Spleen (tissue), 7 donors: ENCODE measurements around the gene HAPLN2.

Experiments used
- POLR2A ChIP-seq, 3 donors: fragments of 450-650 bp; IDR thresholded peaks; one replicate each; pipeline ENCODE4 v1.5.1; 2017; ENCODE audit warnings: antibody characterized with exemption in 3 of 3, mild to moderate bottlenecking in 1 of 3
- POLR2AphosphoS5 ChIP-seq, 3 donors: sonication (generic); formaldehyde crosslinking; IDR thresholded peaks; one replicate each; pipeline ENCODE4 v1.5.1; 2017; ENCODE audit warnings: antibody characterized with exemption in 3 of 3
- TF ChIP-seq, protein P1 (sequence below), 11 experiments: fragments of 200-600 bp in 7 of 11; fragments of 450-650 bp in 4 of 11; sonication (generic) in 4 of 11; IDR thresholded peaks in 8 of 11; conservative IDR thresholded peaks in 3 of 11; 1 replicate in 7 of 11; 2 replicates in 4 of 11; pipeline versions ENCODE4 v1.4.0 to v1.8.0; 2016 to 2021; ENCODE audit warnings: antibody characterized with exemption in 11 of 11, inconsistent platforms in 4 of 11, mild to moderate bottlenecking in 1 of 11
- donor health status: DM: no; HTN: no; CAD: no; lungs with moderate emphysema.
- donor health status: DM: no; HTN: no; CAD: no.
- donor health status: DM: no; HTN: no; CAD: no.

DNA sequence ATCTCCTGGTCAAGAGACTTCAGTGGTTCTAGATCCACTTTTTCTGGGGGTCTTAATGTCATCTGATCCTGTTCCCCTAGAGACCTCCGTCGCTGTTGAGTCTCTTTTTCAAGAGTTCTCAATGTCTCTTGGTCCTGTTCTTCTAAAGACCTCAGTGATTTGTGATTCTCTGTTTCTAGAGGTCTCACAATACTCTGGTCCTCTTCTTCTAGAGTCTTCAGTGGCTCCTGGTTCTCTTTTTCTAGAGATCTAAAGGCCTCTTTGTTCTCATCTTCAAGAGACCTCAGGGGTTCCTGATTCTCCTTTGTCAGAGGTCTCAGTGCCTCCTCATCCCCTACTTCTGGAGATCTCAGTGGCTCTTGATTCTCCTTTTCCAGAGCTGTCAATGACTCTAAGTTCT, 52.6 kb downstream of the HAPLN2 start:
- TF ChIP-seq POLR2A (IDR thresholded peaks at IDR 0.05) (no peak), POLR2AphosphoS5 (IDR thresholded peaks at IDR 0.05) (no peak)
- TF ChIP-seq, protein P1, sequence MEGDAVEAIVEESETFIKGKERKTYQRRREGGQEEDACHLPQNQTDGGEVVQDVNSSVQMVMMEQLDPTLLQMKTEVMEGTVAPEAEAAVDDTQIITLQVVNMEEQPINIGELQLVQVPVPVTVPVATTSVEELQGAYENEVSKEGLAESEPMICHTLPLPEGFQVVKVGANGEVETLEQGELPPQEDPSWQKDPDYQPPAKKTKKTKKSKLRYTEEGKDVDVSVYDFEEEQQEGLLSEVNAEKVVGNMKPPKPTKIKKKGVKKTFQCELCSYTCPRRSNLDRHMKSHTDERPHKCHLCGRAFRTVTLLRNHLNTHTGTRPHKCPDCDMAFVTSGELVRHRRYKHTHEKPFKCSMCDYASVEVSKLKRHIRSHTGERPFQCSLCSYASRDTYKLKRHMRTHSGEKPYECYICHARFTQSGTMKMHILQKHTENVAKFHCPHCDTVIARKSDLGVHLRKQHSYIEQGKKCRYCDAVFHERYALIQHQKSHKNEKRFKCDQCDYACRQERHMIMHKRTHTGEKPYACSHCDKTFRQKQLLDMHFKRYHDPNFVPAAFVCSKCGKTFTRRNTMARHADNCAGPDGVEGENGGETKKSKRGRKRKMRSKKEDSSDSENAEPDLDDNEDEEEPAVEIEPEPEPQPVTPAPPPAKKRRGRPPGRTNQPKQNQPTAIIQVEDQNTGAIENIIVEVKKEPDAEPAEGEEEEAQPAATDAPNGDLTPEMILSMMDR (IDR thresholded peaks at IDR 0.05 in 8 of 11, conservative IDR thresholded peaks at IDR 0.05 in 3 of 11), result no peak
